Activated CD4-positive, CD25-positive, alpha-beta regulatory T cell treated with anti-CD3 and anti-CD28 coated beads, Interleukin-2, amount 50 U/mL, for 16 hours (primary cell): ENCODE results near the gene HIPK2.
"Not testable (repeated sequence)": the region's sequence is repeated elsewhere in the genome, so short reads cannot be mapped to it uniquely, and the experiment has no call there.

ENCODE experiments used
- DNase-seq: peaks from one replicate; pipeline ENCODE4 v3.0.0-alpha.2; 2020; ENCODE audit warnings: low read depth, low spot score

The HIPK2 gene

DNA sequence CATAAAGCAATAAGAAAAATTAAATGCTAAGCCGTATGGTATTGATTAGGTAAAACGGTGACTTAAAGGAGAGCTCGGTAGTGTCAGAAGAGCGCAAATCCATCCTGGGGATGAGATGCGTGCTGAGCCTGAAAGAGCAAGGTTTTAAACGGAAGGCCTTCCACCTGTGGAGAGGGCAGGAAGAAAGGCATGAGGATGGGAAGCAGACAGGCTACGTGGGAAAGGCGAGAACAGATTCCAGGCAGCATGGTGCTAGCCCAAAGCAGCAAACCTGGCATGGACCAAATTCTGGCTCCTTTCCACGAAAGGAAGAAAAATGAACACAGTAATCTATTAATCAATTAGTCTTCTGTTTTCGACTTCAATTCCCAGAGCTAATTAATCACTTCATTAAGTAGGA is 103.5 kb downstream of the HIPK2 start:
- DNase-seq: no peak

DNA sequence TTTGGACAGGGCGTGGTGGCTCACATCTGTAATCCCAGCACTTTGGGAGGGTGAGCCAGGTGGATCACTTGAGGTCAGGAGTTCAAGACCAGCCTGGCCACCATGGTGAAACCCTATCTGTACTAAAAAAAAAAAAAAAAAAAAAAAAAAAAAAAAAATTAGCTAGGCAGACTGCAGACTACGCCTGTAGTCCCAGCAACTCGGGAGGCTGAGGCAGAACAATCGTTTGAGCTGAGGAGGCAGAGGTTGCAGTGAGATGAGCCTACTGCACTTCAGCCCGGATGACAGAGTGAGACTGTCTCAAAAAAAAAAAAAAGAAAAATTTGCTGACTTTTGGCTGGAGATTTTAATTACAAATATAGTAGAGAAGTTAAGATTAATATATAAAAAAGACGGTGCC is 104.0 kb downstream of the HIPK2 start:
- no peak for DNase-seq

DNA sequence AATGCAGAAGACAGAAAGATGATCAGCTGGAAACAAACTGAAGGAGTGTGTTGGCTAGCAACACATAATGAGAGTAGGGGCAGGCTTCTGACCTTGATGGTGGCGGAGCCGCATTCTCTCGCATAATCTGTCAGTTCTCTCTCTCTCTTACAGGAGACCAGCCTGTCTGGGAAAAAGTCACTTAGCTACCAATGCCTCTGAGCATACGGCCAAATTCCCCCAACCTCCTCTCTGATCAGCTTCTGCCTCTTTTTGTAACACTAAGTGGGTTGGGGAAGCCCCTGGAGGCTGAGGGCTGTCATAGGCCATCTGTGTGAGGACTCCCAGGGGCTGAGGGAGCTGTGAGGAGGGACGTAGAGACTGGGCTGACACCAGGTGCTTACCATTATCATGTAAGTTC is 104.6 kb downstream of the HIPK2 start:
- no peak for DNase-seq

DNA sequence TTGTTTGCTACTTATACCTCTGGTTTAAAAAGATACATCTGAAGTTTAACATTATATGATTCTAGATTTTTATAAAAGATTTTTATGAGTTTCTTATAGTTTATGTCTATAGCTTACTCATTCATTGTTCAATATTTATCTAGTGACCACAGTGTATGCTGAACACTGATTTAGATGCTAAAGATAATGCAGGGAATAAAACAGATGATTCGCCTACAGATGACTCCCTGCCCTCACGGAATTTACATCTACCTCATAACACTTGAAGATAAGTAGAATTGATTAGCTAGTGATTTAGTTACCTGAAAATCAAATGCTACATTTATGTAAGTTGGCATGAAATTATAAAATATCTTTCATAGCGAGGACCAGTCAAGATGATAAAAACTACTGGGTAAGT is 105.8 kb downstream of the HIPK2 start:
- DNase-seq: no peak

DNA sequence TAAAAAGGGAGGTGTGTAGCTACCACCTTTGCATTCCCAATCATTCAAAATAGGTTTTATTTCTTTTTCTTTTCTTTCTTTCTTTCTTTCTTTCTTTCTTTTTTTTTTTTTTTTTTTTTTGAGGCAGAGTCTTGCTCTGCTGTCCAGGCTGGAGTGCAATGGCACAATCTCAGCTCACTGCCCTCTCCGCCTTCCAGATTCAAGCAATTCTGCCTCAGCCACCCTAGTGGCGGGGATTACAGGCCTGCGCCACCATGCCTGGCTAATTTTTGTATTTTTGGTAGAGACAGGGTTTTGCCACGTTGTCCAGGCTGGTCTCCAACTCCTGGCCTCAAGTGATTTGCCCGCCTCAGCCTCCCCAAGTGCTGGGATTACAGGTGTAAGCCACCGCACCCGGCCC is 107.1 kb downstream of the HIPK2 start:
- not testable (repeated sequence) for DNase-seq

DNA sequence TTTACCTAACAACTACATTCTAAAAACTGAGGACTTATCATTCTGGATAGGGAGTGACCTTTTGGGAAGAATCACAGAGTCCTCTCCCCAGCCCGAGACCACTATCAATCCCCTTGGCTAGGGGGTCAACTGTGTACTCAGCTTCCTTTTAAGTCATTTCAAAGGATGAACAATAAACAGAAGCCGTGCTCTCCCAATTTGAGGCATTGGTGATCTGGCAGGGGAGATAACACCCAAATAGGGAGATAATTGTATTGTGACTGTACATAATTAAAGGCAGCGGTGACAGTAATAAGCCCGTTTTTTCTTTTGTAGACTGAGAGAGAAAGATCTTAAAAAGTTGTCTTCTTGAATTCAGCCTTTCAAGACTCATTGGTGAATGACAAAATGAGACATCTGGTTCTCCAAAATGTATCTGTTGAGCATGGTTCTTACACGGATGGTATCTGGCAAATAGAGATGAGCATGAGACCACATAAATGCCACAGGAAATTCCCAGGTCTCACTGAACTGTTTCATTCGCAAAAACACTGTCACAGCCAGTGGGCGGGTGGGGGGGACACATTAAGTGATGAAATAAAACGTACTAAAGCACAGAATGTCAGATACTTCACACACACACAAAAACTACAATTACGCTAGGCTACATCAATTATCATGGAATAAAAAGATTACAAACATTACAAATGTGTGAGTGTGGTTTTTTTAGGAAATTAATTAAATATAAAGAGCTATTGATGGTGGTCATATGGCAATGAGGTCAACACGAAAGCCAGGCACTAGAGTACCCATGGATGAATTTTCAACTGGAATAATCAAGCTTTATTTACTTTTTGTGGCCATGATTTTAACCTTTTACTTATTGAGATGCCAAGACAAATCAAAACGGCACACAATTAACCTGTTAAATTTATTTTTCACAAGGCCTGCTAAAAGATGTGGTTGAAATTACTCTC is 108.4 kb downstream of the HIPK2 start:
- DNase-seq: no peak

DNA sequence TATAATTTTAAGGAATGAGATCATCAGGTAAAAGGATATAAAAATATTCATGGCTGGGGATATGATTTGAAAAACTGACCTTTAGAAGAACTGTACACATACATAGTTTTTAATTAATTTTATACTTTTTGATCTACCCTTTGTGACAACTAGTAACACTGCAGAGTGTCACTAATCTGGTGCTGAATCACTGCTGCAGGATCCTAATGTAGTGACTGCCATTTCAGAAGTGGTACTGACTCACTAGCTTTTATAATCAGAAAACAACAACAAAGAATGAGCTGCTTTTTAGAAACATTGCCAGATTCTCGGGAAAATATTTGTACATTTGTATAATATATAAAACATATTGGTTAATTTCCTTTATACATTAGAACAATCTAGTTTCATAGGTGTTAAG is 110.4 kb downstream of the HIPK2 start:
- DNase-seq: no peak

DNA sequence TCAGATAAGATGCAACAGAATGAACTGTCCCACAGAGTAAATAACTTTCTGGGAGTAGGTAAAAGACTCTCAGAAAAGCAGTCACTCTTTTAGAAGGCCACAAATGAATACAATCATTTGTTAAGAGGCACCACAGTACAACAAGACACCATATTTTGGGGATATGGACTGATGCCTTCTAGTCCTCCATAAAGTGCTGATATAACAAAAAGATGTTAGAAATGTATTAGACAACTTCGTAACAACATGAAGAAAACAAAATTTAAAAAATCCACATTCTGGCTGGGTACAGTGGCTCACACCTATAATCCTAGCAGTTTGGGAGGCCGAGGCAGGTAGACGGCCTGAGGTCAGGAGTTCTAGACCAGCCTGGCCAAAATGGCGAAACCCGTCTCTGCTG is 111.3 kb downstream of the HIPK2 start:
- no peak for DNase-seq

DNA sequence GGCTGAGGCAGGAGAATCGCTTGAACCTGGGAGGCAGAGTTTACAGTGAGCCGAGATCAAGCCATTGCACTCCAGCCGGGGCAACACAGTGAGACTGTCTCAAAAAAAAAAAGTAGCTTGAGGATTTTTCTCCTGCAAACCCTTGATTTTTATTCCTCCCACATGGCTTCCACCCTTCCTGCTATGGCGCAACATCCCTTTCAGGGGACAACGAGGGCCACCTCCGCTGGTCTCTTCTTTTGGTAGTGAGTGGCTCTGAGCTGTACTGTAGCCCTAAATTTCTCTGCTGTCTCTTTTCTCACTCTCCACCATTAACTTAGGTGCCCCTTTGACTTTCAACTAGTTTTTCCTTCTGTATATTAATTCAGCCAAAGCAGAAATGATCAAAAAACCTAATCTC is 113.4 kb downstream of the HIPK2 start:
- DNase-seq: no peak

DNA sequence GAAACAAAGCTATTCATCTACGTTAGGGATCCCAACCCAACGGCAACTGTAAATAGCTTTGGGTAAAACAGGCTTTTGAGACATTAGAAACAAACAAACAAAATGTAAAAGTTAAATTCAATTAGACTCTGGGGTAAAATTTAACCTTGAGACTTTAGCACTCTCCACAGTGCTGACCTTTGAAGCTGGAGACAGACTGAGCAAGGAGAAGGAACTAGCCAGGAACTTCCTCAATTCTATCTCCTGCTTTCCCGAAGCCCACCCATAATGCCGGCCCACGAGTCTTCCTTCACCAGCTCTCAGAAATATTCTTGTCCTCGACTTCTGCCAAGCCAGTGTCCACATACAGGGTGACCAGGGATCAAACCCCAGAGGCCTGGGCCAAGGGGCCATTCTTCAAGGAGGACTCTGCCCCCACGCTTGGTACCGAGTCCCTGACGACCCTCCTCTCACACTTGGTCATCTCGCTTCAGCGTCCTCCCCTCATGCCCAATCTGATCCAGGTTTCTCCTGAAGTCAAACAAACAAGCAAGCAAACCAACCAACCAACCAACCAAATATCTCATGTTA is 114.1 kb downstream of the HIPK2 start:
- no peak for DNase-seq

DNA sequence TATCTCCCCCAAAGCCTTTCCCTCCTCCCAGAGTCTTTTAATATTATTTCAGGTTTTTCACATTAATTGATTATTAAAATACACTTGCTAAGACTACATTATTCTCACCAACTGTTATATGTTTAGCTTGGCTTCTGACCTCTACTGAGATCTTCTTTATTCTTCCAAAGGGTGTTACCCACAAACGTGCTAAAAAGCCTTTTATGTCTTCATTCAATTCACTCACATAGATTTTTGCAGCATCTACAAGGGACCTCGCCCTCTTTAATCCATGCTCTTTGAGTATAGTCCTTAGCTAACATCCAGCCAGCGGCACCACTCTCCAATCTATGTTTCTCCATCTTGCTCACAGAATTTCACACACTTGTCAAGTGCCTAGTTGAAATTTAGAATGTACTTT is 115.9 kb downstream of the HIPK2 start:
- DNase-seq: no peak

DNA sequence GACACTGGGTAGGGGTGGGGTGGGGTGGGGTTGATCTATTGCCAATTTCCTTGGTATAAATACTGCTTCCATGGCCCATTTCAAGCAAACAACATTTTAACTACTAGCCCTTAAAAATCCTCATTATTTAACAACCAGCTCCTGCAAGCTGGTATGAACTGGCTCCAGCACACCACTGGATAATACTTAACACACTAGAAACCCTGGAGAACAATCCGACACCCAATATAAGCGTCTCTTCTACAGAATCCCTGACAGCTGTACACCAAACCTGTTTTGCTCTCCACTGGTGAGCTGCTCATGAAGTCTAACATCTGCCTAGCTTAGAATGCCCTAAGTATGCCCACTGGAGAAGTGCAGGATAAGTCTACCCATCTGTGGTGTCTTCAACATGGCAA is 116.8 kb downstream of the HIPK2 start:
- no peak for DNase-seq

DNA sequence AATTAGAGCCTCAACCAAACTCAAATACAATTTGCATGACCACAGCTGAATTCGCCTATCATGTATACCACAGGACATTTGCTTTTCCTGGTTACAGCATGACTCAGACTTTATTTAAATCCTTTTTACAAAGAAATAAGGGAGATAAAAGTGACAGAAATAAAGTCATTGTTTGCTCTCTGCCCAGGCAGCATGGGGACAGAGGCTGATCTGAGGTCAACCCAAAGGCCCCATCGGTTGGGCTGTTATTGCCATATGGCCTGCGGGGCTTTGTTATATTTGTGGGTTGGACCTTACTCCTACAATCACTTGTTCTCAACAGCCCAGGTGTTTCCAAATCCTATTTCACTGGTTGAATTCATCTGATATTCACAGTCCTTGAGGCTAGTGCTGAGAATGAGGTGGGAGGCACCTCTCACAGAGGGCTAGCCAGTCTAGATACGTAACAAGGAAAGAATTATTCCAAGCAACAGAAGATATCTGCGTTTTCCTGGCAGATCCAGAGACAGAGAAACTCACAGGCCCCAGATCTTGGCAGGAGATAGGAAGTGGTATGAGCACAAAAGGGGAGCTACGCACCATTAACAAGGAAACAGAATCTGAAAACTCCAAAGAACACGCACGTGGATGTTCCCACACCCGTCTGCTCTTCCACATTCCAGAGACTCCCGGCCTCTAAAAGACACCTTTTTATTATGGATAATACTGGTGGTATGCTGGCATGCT is 117.3 kb downstream of the HIPK2 start:
- no peak for DNase-seq

DNA sequence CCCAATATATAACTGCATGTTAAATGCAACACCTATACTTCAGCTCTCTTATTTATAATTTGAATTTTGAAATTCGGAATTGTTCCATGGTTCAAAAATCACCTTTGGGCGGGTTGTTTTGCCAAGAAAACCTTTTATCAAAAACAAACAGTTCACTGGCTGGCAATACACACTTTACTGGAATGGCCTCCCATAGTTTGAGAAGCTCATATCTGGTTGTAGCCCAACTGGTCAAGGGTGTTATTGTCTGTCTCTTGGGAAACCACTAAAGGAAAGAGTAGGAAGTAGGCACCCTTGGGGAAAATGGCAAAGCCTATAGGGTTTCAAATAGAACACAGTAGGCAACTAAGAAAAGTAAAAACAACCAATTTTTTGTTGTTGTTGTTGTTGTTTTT is 117.9 kb downstream of the HIPK2 start:
- no peak for DNase-seq

DNA sequence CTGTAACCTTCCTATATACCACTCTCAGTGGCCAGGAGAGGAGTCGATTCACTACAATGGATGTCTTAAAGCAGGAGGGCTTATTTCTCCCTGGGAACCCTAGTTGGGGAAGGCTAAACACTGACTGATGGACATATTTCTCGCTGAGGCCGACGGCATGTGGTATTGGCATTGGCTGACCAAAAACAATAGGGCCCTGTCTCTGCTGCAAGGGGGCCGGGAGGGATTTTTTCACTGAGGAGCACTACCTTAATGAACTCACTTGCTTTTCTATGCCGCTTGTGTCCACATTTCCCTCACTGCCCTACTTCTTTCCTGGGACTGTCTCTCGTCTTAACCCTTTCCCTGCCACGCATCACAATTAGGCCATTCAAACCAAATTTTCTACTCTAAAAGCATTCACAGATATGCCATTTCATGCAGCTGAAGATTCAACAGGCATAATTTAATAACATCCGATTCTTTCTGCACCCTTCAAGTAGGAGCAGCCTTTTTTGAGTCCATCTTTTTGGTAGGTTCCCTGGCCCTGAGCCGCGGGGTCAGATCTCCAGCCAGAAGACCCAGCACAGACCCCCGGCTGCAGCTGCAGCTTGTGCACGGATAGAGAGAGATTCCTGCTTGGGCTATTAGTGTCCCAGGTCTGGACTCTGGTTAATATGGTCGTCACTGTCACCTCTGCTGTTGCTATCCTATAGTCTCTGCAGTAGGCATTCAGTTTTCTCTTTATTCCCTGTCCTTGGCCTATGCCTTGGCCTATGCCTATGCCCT is 118.7 kb downstream of the HIPK2 start:
- no peak for DNase-seq

DNA sequence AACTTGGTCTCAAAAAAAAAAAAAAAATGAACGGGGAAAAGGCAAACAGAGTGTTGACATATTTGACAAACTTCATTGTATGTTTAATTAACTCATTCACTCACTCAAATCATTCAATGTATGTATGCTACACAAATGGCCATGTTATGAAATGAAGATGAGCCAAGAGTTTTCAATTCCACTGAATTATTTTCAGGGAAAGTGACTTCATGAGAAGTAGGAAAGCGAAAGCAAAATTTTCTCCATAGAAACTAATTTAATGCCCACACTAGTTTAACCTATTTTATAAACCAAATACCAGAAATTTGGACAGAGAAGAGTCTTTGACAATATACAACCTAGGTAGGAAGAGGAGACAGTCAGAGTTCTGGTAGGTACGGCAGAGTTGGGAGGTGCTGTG is 119.5 kb downstream of the HIPK2 start:
- DNase-seq: no peak

DNA sequence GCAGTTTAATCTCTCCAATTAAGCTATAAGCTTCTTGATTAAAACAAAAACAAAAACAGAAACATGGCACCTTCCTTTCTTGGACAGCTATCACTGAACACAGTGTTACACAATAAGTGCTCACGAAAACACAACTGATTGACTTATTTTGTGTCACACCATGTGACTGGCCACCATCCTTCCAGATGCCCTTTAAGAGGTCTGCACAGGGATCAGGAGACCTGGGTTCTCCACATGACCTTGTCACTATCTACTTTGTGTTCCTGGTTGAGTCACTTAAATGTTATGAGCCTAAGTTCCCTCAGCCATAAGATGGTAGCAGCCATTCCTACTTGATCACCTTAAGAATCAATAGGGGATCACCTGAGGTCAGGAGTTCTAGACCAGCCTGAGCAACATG is 120.1 kb downstream of the HIPK2 start:
- DNase-seq: no peak

DNA sequence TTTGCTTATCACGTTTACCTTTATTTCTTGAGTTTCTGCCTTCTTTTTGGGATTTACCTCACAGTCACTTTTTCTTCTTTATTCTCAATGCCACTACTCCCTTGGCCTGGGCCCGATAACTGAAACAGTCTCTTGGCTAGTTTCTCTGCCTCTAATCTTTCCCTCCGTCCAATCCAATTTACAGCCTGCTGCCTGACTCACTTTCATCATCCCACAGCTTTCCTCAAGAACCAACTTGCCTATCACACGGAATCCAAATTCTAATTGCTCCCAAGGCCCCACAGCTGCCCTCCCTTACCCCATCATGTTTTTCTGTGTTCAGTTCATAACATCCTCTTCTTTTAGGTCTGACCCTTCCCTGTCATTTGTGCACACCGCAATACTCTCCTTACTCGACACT is 121.4 kb downstream of the HIPK2 start:
- no peak for DNase-seq

DNA sequence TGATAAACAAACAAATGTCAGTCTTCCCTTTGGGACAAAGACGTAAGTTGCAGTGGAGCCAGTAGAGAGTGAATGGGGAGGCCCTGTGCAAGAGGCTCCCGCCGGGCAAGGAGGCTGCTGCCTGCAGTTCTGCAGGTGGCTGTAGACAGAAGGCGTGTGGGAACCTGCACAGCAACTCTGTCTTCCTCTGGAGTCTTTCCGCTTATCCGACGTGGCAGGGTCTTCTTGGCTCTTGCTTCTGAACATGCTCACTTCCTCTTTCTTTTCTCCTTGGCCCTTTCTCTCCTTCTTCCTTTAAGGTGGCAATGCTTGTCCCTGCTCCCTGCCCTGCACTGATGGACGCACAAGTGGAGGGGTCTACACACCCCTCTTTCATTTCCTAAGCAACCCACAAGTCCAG is 122.5 kb downstream of the HIPK2 start:
- DNase-seq: no peak

DNA sequence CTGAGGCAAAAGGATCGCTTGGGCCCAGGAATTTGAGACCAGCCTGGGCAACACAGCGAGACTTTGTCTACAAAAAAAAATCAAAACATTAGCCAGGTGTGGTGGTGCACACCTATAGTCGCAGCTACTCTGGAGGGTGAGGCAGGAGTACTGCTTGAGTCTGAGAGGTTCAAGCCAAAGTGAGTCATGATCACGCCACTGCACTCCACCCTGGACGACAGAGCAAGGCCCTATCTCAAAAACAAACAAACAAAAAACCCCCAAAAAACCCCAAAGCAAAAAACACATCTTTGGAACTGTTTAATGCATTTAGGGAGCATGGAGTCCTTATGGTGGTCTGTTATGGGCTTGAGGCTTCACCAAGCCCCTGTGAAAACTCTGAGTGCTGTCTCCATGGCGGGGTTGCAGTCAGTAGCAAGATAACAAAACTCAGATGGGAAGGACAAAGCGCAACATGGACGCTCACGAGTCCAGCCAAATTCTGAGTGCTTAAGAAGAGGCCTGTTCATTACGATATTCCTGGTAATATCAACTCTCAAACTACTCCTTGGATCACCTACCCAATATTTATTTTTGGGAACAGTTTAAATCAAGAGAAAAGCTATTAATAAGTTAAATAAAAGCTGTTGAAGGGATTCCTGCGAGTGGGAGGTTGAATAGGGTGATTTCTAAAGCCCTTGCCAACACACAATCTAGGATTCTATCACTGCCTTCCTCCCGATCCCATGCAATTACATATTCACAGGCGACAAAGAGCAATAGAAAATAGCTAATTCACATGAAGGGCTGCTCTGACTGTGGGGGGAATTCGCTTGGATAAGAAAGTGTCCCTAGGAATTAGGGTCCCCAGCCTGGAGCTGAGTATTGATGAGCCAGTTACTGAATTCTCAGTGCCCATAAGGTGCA is 123.3 kb downstream of the HIPK2 start:
- no peak for DNase-seq

DNA sequence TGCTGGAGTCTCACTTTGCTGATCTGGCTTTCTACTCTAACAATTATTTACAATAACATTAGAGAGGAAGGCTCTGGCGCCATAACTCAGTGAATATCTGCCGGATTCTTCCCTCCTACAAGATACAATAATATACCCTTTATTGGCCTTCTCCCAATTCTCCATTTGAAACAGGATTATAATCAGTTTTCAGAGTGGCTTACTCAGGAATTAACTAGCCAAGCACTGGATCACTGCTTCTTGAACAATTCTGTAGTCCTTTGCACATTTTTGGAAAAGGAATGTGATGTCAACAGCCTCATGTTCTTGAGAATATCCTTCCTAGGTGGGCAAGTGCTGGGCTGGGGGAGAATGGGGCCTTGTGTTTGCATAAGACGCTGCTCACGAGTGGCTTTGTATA is 125.9 kb downstream of the HIPK2 start:
- DNase-seq: no peak
